Glomerular visceral epithelial cell (primary cell): Measurements from ENCODE around the gene HDAC10.
A peak's percentile ranks its signal among the peaks of the same experiment; 100 is the strongest.
"Not testable (repeated sequence)": the region's sequence is repeated elsewhere in the genome, so short reads cannot be mapped to it uniquely, and the experiment has no call there.

Experiments
- DNase-seq: peaks from one replicate; pipeline ENCODE4 v3.0.0-alpha.2; 2016; ENCODE audit errors: extremely low spot score

Gene HDAC10

DNA sequence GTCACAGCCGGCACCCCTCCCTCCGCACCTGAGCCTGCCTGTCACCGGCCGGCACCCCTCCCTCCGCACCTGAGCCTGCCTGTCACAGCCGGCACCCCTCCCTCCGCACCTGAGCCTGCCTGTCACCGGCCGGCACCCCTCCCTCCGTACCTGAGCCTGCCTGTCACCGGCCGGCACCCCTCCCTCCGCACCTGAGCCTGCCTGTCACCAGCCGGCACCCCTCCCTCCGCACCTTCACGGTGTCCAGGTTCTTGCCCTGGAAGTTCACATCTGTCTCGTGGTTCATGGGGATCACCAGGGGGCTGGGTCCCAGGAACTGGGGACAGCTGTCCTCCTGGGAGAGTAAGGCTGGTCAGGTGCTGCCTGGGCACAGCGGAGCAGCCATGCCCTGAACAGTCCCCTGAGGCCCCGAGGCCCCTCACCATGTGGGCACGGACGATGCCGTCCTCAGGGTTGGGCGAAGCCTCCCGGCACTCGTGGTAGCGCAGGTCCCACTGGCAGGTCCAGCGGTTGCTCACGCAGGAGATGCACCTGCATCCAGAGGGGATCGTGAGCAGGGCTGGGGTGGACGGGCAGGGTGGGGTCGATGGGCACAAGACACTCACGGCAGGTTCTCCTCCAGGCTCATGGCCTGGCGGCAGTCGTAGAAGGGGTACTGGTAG lies 34.6 kb upstream of the HDAC10 start:
- no peak for DNase-seq

GRCh38 chr22:50284479-50284878 lies 33.4 kb upstream of the HDAC10 start:
- DNase-seq, result no peak

DNA sequence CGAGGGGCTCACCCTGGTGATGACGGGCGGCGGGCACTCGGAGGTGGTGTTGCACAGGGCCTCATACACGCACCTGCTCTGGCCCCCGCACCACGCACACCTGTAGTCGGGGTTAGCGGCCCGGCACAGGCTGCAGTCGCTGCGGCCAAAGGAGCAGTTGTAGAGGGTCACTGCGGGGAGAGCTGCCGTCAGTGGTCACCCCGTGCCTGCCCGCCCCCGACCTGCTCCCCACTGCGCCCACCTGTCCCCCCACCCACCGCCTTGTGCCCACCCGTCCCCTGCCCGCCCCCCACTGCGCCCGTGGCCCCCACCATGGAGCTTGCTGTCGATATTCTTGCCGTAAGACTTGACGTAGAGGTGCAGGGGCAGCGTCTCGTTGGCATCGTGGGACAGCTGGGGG lies 32.8 kb upstream of the HDAC10 start:
- no peak for DNase-seq

DNA sequence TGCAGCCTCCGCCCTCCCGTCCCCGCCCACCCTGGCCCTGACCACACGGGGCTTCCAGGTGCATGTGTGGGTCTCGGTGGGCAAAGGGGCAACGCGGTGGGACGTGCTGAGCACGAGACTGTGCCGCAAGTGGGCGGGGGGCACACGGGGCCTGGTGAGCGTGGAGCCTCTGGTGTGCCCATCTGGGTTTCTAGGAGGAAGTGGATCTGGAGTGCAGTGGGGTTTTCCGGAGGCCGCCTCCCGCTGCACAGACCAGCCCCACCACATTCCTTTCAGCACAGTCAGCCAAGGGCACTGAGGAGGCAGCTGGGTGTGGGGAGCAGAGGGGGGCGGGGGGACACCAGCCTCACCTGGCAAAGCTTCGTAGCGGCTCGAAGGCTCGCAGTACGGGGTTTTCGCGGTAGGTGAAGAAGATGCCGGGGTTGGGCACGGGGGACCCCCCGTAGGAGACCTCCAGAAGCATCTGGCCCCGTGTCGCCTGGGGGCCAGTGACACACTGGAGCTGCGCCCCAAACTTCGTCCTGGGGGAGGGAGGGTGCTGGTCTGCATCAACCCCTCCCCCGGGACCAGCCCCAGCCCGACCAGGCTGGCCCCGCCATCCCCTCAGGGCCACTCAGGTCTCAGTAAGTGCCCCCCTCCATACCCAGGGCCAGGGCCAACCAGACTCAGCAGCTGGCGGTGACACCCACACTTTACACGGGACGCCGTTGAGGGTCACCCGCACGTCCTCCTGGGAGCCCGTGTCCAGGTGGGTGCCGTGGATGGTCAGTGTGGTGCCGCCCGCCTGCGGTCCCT lies 31.5 kb upstream of the HDAC10 start:
- DNase-seq, result peak; percentile 94

DNA sequence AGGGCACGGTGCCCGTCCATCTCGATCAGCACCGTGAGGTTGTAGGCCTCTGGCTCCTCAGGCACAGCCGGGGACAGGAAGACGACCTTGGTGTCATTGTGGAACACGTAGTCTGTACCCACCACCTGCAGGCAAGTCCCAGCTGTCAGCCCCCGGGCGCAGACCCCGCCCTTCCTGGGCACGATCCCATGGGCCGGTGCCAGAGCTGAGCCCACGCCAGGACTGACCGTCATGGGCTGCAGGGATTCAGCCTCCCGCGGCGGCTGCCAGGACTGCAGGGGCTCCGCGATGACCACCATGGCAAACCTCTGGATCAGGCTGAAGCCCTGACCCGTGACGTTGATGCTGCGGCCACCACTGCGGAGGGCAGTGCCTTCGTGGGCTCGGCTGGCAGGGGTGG lies 30.9 kb upstream of the HDAC10 start:
- DNase-seq, result peak; percentile 79

DNA sequence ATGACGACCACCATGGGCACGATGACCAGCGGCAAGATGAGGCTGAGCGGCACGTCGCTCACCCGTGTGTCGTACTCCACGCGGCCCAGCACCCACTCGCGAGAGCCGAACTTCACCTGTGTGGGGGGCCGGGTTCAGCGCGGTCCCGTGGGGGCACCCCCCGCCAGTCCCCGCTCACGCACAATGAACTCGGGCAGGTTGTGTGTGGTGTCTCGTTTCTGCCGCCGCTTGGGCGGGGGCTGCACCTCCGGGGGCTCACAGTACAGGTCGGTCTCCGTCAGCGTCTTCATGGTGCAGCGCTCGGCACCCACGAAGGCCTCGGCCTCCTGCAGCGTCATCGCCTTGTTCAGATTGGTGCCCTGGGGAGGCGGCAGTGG lies 30.3 kb upstream of the HDAC10 start:
- DNase-seq, result no peak

- no peak for DNase-seq
Measured at GRCh38 chr22:50280708-50281383, 29.8 kb upstream of the HDAC10 start.

GRCh38 chr22:50280022-50280707 lies 29.1 kb upstream of the HDAC10 start:
- DNase-seq, result no peak

DNA sequence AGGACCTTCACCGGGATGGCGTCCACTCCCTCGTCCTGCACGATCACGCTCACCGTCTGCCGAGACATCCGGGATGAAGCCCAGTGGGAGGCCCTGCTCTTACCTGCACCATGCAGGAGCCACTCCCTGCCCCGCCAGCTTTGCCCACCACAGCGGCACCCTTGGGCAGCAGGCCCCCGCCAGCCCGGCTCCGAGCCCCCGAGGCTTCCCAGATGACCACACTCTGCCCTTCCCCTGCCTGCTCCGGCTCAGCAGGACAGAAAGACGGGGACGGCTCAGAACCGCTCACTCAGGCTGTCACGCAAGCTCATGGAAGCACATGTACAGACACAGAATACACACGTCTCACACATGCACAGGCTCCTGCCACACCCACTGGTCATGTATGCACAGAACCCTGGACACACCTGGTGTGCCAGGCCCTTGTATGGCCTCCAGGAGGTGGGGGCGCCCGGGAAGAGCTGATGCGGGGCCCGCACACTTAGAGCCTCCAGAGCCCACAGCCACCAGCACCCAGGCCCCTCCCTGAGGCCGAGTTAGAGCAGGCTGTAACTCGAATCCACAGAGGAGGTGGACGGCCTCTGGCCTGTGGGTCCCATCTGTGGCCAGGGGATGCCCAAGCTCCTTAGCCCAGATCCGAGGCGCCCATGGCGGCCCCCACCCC lies 28.0 kb upstream of the HDAC10 start:
- no peak for DNase-seq

GRCh38 chr22:50278461-50278860 lies 27.4 kb upstream of the HDAC10 start:
- DNase-seq, result no peak

GRCh38 chr22:50277761-50278160 lies 26.7 kb upstream of the HDAC10 start:
- no peak for DNase-seq

GRCh38 chr22:50276143-50276542 lies 25.1 kb upstream of the HDAC10 start:
- peak; percentile 35 for DNase-seq

- DNase-seq, result no peak
Measured at GRCh38 chr22:50275181-50276055, 24.4 kb upstream of the HDAC10 start.

GRCh38 chr22:50274771-50275170 lies 23.7 kb upstream of the HDAC10 start:
- no peak for DNase-seq

DNA sequence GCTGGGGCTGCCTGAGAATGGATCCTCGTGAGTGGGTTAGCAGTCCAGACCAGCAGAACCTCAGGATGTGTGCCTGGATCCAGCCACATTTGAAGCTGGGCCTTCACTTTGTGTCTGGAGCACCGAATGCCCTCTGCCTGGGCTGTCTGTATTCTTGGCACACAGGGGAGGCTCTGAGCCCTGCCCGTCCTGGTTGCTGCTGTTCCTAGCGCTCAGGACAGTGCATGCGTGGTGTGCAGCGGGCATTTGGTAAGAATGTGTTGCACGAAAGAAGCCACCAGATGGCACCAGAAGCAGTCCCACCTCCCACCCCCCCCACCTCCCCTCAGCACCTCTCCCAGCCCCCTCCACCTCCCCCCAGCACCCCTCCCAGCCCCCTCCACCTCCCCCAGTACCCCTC lies 23.2 kb upstream of the HDAC10 start:
- peak; percentile 60 for DNase-seq

GRCh38 chr22:50273781-50274180 lies 22.7 kb upstream of the HDAC10 start:
- not testable (repeated sequence) for DNase-seq

- not testable (repeated sequence) for DNase-seq
Measured at GRCh38 chr22:50273352-50273751, 22.3 kb upstream of the HDAC10 start.

GRCh38 chr22:50272044-50272802 lies 21.2 kb upstream of the HDAC10 start:
- DNase-seq, result no peak

GRCh38 chr22:50271519-50271970 lies 20.5 kb upstream of the HDAC10 start:
- peak; percentile 65 for DNase-seq
